Measurements from ENCODE around the gene CFB.
A peak's percentile ranks its signal among the peaks of the same experiment; 100 is the strongest.

CFB gene

DNA sequence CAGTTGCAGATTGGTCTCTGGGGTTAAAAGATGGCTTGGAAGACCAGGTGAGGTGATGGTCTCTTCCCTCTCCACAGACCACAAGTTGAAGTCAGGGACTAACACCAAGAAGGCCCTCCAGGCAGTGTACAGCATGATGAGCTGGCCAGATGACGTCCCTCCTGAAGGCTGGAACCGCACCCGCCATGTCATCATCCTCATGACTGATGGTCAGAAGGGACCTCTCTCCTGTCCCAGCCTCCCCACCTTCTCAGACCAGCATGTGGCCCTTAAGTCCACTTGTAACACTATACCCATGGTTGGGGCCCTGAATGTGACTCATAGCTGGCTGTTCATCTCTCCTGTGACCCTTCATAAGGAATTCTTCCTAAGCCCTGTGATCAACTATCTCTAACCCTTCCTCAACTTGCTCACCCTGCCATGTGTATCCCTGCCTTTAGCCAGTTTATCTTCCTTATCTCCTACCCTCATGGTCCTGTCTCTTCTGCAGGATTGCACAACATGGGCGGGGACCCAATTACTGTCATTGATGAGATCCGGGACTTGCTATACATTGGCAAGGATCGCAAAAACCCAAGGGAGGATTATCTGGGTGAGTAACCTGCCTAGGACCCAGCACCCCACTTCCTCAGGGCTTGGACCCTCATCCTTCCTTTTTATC, 3.0 kb downstream of the CFB start:
- DNase-seq (ENCODE audit: low read depth), result no peak

DNA sequence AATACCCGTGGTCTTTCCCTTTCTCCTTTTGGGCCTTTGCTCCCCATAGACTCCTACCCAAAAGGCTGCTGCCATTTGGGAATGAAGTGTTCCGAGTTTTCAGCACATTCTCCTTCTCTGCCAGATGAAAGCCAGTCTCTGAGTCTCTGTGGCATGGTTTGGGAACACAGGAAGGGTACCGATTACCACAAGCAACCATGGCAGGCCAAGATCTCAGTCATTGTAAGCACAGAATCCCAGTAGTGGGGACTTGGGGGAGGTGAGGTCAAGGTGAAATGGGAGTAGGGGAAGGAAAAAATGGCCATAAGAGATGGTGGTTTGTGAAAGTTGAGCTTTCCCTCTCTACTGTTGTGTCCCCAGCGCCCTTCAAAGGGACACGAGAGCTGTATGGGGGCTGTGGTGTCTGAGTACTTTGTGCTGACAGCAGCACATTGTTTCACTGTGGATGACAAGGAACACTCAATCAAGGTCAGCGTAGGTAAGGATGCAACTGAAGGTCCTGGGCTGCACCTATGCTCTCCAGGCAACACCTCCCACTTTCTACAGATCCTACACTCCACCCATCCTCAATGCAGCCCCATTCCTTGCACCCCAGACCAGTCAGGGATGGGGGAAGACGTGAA, 4.1 kb downstream of the CFB start:
- DNase-seq (ENCODE audit: low read depth), result no peak

GRCh38 chr6:31952140-31952805, 6.4 kb downstream of the CFB start:
- DNase-seq (ENCODE audit: low read depth), result no peak

DNA sequence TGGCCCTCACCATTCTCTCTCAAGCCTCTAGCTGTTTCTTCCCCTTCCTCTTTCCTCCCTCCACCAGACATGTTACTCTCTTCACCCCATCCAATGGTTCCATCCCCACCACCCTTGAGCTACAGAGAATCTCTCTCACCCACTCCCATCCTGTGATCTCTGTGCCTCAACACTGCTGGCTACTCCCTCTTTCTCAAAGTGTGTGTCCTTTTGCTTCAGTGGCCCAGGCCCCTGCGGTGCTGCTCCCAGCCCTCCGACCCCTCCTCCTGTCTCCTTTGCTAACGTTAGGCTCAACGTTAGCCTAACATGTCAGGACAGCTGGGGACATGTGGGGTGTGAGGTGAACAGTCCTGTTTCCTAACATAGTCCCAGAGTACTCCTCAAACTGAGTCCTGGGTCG, 7.0 kb downstream of the CFB start:
- DNase-seq (ENCODE audit: low read depth), result no peak

DNA sequence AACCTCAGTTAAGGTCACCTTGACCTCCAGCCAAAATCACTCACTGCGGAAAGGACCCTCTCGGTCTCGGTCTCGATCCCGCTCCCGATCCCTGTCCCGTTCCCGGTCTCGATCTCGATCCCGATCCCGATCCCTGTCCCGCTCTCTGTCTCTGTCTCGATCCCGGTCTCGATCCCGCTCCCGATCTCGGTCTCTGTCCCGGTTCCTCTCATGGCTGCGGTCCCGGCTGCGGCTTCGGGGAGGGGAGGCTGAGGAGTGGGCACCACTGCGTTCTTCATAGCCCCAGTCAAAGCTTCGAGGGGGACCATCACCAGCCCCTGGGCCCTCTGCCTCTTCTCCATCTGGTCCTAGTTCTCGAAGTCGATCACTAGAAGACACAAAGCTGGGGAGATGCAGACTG, 8.6 kb downstream of the CFB start:
- DNase-seq (ENCODE audit: low read depth), result no peak

GRCh38 chr6:31956796-31957195, 10.9 kb downstream of the CFB start:
- DNase-seq (ENCODE audit: low read depth), result no peak

GRCh38 chr6:31958412-31958740, 12.5 kb downstream of the CFB start:
- no peak for DNase-seq (ENCODE audit: low read depth)

- DNase-seq (ENCODE audit: low read depth), result peak; percentile 98
Observed at GRCh38 chr6:31958741-31959739, 13.1 kb downstream of the CFB start, which contains the start of the genes NELFE and SKIC2. TSS of gene NELFE (minus strand) at chr6:31958971. CDS start at chr6:31958446, 525 bp downstream. TSS of gene SKIC2 (plus strand) at chr6:31959175. CDS start at chr6:31959193, 18 bp downstream.

DNA sequence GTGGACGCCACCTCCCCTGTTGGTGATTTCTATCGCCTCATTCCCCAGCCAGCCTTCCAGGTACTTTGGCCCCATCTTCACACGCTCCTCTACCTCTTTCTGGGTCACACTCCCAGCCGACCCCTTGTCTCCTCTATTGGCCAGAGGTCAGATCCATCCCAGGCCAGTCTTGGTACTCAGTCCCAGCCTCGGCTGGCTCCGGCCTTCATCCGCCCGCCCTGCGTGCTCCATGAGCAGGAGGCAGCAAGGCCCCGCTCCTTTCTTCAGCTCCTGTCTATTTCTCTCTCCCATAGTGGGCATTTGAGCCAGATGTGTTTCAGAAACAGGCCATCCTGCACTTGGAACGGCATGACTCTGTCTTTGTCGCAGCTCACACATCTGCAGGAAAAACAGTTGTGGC, 15.7 kb downstream of the CFB start:
- no peak for DNase-seq (ENCODE audit: low read depth)

- no peak for DNase-seq (ENCODE audit: low read depth)
Observed at GRCh38 chr6:31963921-31964320, 18.0 kb downstream of the CFB start.

DNA sequence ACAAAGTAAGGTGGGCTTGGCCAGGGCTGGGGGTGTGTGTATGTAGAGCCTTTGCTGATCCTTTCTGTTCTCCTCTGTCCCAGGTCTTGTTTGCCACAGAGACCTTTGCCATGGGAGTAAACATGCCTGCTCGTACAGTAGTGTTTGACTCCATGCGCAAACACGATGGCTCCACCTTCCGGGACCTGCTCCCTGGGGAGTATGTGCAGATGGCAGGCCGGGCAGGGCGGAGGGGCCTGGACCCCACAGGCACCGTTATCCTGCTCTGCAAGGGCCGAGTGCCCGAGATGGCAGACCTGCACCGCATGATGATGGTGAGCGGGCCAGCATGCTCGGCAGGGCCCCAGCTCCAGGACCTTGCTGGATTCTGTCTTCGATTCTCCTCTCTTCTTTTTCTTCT, 19.8 kb downstream of the CFB start:
- DNase-seq (ENCODE audit: low read depth), result no peak

DNA sequence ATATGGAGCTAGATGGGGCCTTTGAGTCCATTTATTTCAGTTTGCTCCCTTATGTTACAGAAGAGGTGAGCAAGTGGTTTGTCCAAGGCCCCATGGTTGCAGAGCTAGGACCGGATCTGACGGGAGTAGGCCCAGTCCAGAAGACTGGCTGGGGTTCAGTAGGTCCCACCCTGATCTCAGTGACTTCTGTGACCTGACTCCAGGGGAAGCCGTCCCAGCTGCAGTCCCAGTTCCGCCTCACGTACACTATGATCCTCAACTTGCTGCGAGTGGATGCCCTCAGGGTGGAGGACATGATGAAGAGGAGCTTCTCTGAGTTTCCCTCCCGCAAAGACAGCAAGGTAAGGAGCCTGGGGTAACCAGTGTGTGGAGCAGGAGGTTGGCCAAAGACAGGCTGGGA, 20.6 kb downstream of the CFB start:
- no peak for DNase-seq (ENCODE audit: low read depth)

- no peak for DNase-seq (ENCODE audit: low read depth)
Observed at GRCh38 chr6:31966997-31967925, 21.4 kb downstream of the CFB start.

DNA sequence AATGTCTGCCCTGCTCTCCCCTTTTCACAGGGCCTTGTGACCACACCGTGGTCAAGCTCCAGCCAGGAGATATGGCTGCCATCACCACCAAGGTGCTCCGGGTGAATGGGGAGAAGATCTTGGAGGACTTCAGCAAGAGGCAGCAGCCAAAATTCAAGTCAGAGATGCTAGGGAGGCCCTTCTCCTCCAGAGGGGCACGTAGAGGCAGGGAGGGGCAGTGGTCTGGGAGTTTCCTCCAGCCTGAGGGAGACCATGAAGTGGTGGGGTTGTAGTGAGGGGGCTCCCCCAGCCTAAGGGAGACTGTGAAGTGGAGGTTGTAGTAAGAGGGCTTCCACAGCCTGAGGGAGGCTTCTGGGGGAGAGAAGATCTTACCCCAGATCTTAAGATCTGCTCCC, 22.0 kb downstream of the CFB start:
- DNase-seq (ENCODE audit: low read depth), result no peak

DNA sequence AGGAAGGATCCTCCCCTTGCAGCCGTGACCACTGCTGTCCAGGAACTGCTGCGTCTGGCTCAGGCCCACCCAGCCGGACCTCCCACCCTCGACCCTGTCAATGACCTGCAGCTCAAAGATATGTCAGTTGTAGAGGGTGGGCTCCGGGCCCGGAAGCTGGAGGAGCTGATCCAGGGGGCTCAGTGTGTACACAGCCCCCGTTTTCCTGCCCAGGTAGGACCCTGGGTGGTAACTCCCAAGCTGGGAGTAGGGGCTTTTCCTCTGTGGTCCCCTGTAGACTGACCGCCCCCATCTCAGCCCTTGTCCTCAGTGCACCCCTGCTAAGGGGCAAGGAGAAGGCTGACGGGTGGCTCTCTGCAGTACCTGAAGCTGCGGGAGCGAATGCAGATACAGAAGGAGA, 22.4 kb downstream of the CFB start:
- DNase-seq (ENCODE audit: low read depth), result no peak

GRCh38 chr6:31968791-31969711, 23.2 kb downstream of the CFB start:
- DNase-seq (ENCODE audit: low read depth), result no peak

GRCh38 chr6:31969712-31970603, 24.1 kb downstream of the CFB start:
- DNase-seq (ENCODE audit: low read depth), result no peak

DNA sequence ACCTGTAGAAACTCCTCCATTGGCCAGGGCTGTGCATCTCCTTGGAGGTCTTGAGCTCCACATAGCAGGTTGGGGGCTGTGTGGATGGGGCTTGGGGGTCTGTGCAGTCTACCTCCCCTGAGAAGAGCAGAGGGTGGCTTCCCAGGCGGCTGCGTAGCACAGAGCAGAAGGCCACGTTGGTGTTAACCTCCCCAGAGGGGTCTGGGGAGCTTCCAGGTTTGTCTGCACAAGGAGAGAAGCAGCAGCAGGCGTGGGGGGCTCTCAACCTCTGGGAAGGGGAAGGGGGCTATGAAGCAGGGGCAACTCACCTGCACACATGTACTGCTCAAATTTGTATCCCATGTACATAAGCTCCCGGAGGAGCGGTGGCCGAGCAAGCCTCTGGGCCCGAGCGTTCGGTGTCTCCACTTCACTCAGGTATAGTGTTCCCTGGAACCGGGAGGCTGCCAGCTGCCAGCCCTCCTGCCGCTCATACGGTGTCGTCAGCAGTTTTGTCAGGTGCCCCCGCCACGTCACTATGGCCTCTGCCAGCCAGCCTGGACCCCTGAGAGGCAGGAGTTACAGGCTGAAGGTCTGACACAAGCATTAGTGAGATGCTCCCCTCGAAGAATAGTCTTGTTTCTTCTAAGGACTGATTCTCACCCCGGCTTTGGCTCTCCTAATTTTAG, 24.8 kb downstream of the CFB start:
- DNase-seq (ENCODE audit: low read depth), result no peak

Measured in stimulated activated CD8-positive, alpha-beta memory T cell treated with anti-CD3 and anti-CD28 coated beads, Interleukin-12 subunit alpha, Interleukin-12 subunit beta, amount 100 ng/mL, for 4 hours (primary cell).